Neural crest cell (in vitro differentiated cells): ENCODE data around the gene TPSD1. TPM values are rescaled to one million over a fixed set of nuclear protein-coding genes. Genes with fewer than 3 reads are reported as not detected.

Source experiments
- DNase-seq: peaks from one replicate; pipeline ENCODE4 v3.0.0; 2021; ENCODE audit warnings: low read depth, mixed read lengths, low spot score
- H3K27ac Mint-ChIP-seq: one replicate; pipeline ENCODE4 v1.8.0; 2021; ENCODE audit warnings: mild to moderate bottlenecking, mixed read lengths; ENCODE audit not compliant: unreplicated experiment
- H3K27me3 Mint-ChIP-seq: 2 replicates; pipeline ENCODE4 v1.8.0; 2021; ENCODE audit warnings: low read depth, mild to moderate bottlenecking, mixed read lengths
- H3K36me3 Mint-ChIP-seq: 2 replicates; pipeline ENCODE4 v1.8.0; 2021; ENCODE audit warnings: low read depth, mild to moderate bottlenecking, mixed read lengths
- H3K4me1 Mint-ChIP-seq: 2 replicates; pipeline ENCODE4 v1.8.0; 2021; ENCODE audit warnings: mixed read lengths
- H3K4me3 Mint-ChIP-seq: one replicate; pipeline ENCODE4 v1.8.0; 2021; ENCODE audit warnings: mild to moderate bottlenecking, mixed read lengths
- H3K9me3 Mint-ChIP-seq: 2 replicates; pipeline ENCODE4 v1.8.0; 2021; ENCODE audit warnings: mixed read lengths
- CTCF ChIP-seq: fragments of 200-600 bp; sonication (generic); conservative IDR thresholded peaks from 2 replicates; pipeline ENCODE4 v1.5.0; 2021; ENCODE audit warnings: antibody characterized with exemption, mild to moderate bottlenecking
- total RNA-seq: library from RNA; stranded (reverse); gene quantifications from 2 replicates; pipeline ENCODE4 v1.2.1, GENCODE V29; 2021

The TPSD1 gene
- total RNA-seq, 1 donor from 2014 or later: not detected

- DNase-seq: no peak
- Mint-ChIP-seq H3K36me3 (no peaks in the 10 kb centered on the region), H3K27me3 (peaks cover 34% of the 10 kb centered on the region), H3K4me1 (peaks cover 11% of the 10 kb centered on the region), H3K9me3 (no peaks in the 10 kb centered on the region), H3K4me3 (no peak overlapping the region), H3K27ac (no peak overlapping the region)
- no peak for TF ChIP-seq CTCF
Observed at GRCh38 chr16:1285669-1286512, 30.0 kb downstream of the TPSD1 start.

GRCh38 chr16:1286513-1287094, 30.7 kb downstream of the TPSD1 start:
- H3K27me3 Mint-ChIP-seq: peaks cover 41% of the 10 kb centered on the region
- H3K4me3 Mint-ChIP-seq: no peak overlapping the region
- no peaks in the 10 kb centered on the region for H3K36me3 Mint-ChIP-seq
- no peak overlapping the region for H3K27ac Mint-ChIP-seq
- H3K9me3 Mint-ChIP-seq: no peaks in the 10 kb centered on the region
- H3K4me1 Mint-ChIP-seq: peaks cover 11% of the 10 kb centered on the region
- no peak for DNase-seq
- TF ChIP-seq CTCF: no peak

GRCh38 chr16:1287982-1288670, 32.3 kb downstream of the TPSD1 start:
- DNase-seq: no peak
- Mint-ChIP-seq H3K4me3 (no peak overlapping the region), H3K9me3 (no peaks in the 10 kb centered on the region), H3K27ac (no peak overlapping the region), H3K4me1 (peaks cover 10% of the 10 kb centered on the region), H3K27me3 (peaks cover 47% of the 10 kb centered on the region), H3K36me3 (no peaks in the 10 kb centered on the region)
- no peak for TF ChIP-seq CTCF

DNA sequence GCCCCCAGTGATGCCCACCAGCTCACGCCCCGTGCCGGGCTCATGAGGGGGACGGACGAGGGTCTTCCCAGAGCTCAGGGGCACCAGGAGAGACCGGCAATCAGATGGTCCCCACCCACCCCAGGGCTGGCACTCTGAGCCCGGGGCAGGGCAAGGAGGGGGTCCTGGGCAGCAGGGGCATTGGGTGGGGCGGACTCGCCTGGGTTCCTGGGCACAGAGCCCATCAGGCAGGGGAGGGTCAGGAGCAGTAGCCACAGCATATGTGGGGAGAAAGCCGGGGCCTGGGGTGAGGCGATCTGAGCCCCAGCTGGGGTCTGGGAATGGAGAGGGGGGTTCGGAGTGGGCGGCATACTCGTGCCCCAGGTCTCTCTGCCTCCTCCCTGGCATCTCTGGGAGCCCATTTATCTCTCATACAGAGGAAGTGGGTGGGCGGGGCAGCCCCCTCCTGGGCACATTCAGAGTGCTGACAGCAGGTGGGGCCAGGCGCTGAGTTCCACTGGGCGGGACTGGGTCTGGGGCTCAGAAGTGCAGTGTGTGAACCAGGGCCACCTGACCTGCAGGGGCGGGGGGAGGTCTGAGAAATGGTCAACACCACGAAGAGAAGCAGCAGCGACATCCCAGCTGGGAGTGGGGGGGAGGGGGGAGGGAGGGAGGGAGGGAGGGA, 33.1 kb downstream of the TPSD1 start:
- H3K27ac Mint-ChIP-seq: no peak overlapping the region
- peaks cover 51% of the 10 kb centered on the region for H3K27me3 Mint-ChIP-seq
- no peak overlapping the region for H3K4me3 Mint-ChIP-seq
- no peak for DNase-seq
- no peak for TF ChIP-seq CTCF
- H3K9me3 Mint-ChIP-seq: no peaks in the 10 kb centered on the region
- H3K36me3 Mint-ChIP-seq: no peaks in the 10 kb centered on the region
- H3K4me1 Mint-ChIP-seq: peaks cover 3% of the 10 kb centered on the region

GRCh38 chr16:1289477-1289866, 33.6 kb downstream of the TPSD1 start:
- Mint-ChIP-seq H3K27ac (no peak overlapping the region), H3K9me3 (no peaks in the 10 kb centered on the region), H3K27me3 (peaks cover 51% of the 10 kb centered on the region), H3K4me1 (peaks cover 3% of the 10 kb centered on the region), H3K4me3 (no peak overlapping the region), H3K36me3 (no peaks in the 10 kb centered on the region)
- TF ChIP-seq CTCF: no peak
- no peak for DNase-seq
